Panc1 (cell line): ENCODE results near the gene LHPP. TPM values are rescaled to one million over a fixed set of nuclear protein-coding genes. Genes with fewer than 3 reads are reported as not detected.

Experiments
- ATAC-seq: fragments of 200-7000 bp; cut with Tn5 transposase; 2 replicates; pipeline ENCODE4 v1.9.1; 2020; ENCODE audit warnings: mild to moderate bottlenecking, moderate library complexity
- BruUV-seq: library from RNA; stranded (reverse); fragments of 400-500 nt; replicated peaks from 2 replicates; lab custom pipeline; 2021; lab: Mats Ljungman, UMichigan
- CTCF ChIA-PET: fragments of 300-600 bp; sonication (Branson Sonifier 250); formaldehyde crosslinking; loops from one replicate; lab custom pipeline; 2022; ENCODE audit warnings: antibody characterized with exemption; lab: Charles Lee
- POLR2A ChIA-PET: fragments of 300-600 bp; sonication (Branson Sonifier 250); formaldehyde crosslinking; loops from one replicate; lab custom pipeline; 2022; ENCODE audit warnings: antibody characterized with exemption; lab: Charles Lee
- DNase-seq: peaks from one replicate; pipeline ENCODE4 v3.0.0-alpha.2; 2010; ENCODE audit warnings: low read depth, low spot score
- H3K27ac ChIP-seq: 2 replicates; pipeline ENCODE4 v1.5.1; 2011; ENCODE audit warnings: mild to moderate bottlenecking, low read length, inconsistent platforms
- H3K27me3 ChIP-seq: fragments of 200-500 bp; sonication (Bioruptor generic); 2 replicates; pipeline ENCODE4 v1.6.0; 2014; ENCODE audit warnings: low read length, inconsistent platforms; ENCODE audit not compliant: control insufficient read depth, insufficient read depth
- H3K36me3 ChIP-seq: fragments of 200-500 bp; sonication (Bioruptor generic); 2 replicates; pipeline ENCODE4 v1.5.1; 2014; ENCODE audit warnings: inconsistent platforms, mild to moderate bottlenecking, low read length, moderate library complexity; ENCODE audit not compliant: control insufficient read depth, insufficient read depth
- H3K4me1 ChIP-seq: 2 replicates; pipeline ENCODE4 v1.5.1; 2011; ENCODE audit warnings: inconsistent platforms, mild to moderate bottlenecking, low read length, moderate library complexity; ENCODE audit not compliant: control insufficient read depth, insufficient read depth
- H3K4me3 ChIP-seq, 2 experiments: 2 replicates each; pipeline ENCODE4 v1.5.1; 2011 to 2012; ENCODE audit warnings: low read depth in 2 of 2, low read length in 2 of 2, mild to moderate bottlenecking in 2 of 2, inconsistent platforms in 1 of 2, moderate library complexity in 1 of 2
- H3K9me3 ChIP-seq: fragments of 200-500 bp; sonication (Bioruptor generic); 2 replicates; pipeline ENCODE4 v1.5.1; 2014; ENCODE audit warnings: low read depth, mild to moderate bottlenecking, inconsistent platforms, low read length, moderate library complexity; ENCODE audit not compliant: control insufficient read depth, insufficient read depth
- CTCF ChIP-seq: fragments of 450-650 bp; IDR thresholded peaks from 2 replicates; pipeline ENCODE4 v1.5.1; 2017; ENCODE audit warnings: mild to moderate bottlenecking
- POLR2AphosphoS5 ChIP-seq: IDR thresholded peaks from 2 replicates; pipeline ENCODE4 v1.6.1; 2012; ENCODE audit warnings: mild to moderate bottlenecking, low read depth, low read length, moderate library complexity
- REST ChIP-seq, 2 experiments: IDR thresholded peaks; 2 replicates each; pipeline ENCODE4 v1.6.1; 2011 to 2012; ENCODE audit warnings: low read depth in 2 of 2, control low read depth in 1 of 2, low read length in 1 of 2, mild to moderate bottlenecking in 1 of 2, moderate library complexity in 1 of 2; ENCODE audit not compliant: insufficient read depth in 1 of 2
- SIN3A ChIP-seq: IDR thresholded peaks from 2 replicates; pipeline ENCODE4 v1.6.1; 2012; ENCODE audit warnings: low read depth, mild to moderate bottlenecking, low read length, moderate library complexity, borderline replicate concordance; ENCODE audit not compliant: insufficient read depth
- TCF7L2 ChIP-seq: IDR thresholded peaks from 2 replicates; pipeline ENCODE4 v1.6.1; 2011; ENCODE audit warnings: mild to moderate bottlenecking, low read depth, low read length, inconsistent platforms
- in situ Hi-C: cut with HindIII; loops from 2 replicates; pipeline ENCODE4 v1.10.0; 2016; ENCODE audit warnings: low sequenced_read_pairs, low pct_unique_long_range_greater_than_20kb
- intact Hi-C: fragments of 100-400 bp; cut with micrococcal nuclease; formaldehyde crosslinking; loops from one replicate; pipeline ENCODE4 v1.10.0; 2022; ENCODE audit not compliant: unreplicated experiment
- total RNA-seq: library from RNA; stranded (reverse); gene quantifications from one replicate; pipeline ENCODE4 v1.2.1, GENCODE V29; 2021; ENCODE audit not compliant: unreplicated experiment

Gene LHPP
- total RNA-seq, 1 experiment from 2014 or later, result 15.0 TPM

GRCh38 chr10:124559372-124560132 is 97.9 kb downstream of the LHPP start:
- H3K9me3 ChIP-seq, result no peaks in the 10 kb centered on the region
- no peaks in the 10 kb centered on the region for H3K4me1 ChIP-seq
- no peak overlapping the region for H3K4me3 ChIP-seq
- no peak overlapping the region for H3K27ac ChIP-seq
- POLR2A ChIA-PET, result no interaction called here
- intact Hi-C loops, result no loop called here
- H3K36me3 ChIP-seq, result no peaks in the 10 kb centered on the region
- in situ Hi-C loops, result no loop called here
- ATAC-seq (no peak), DNase-seq (no peak)
- BruUV-seq, result no TSS peak
- H3K27me3 ChIP-seq, result no peaks in the 10 kb centered on the region
- TF ChIP-seq REST (IDR thresholded peaks at IDR 0.05; ENCODE audit: insufficient read depth in 1 of 2, low read depth in 2 of 2, low read length in 1 of 2), result no peak
- no peak for TF ChIP-seq SIN3A
- TF ChIP-seq CTCF, result no peak
- no peak for TF ChIP-seq POLR2AphosphoS5
- no peak for TF ChIP-seq TCF7L2
- CTCF ChIA-PET, result no interaction called here

GRCh38 chr10:124560377-124561105 is 98.9 kb downstream of the LHPP start:
- H3K27me3 ChIP-seq, result no peaks in the 10 kb centered on the region; the same call in 1 of the 2 replicates
- H3K4me3 ChIP-seq, result no peak overlapping the region
- no peak for TF ChIP-seq REST (IDR thresholded peaks at IDR 0.05; ENCODE audit: insufficient read depth in 1 of 2, low read depth in 2 of 2, low read length in 1 of 2)
- TF ChIP-seq POLR2AphosphoS5, result no peak
- TF ChIP-seq CTCF, result no peak
- no peak for TF ChIP-seq SIN3A
- no peak for TF ChIP-seq TCF7L2
- H3K27ac ChIP-seq, result no peak overlapping the region
- ChIA-PET POLR2A (no interaction called here), CTCF (no interaction called here)
- ATAC-seq (no peak), DNase-seq (no peak)
- in situ Hi-C loops (no loop called here), intact Hi-C loops (no loop called here)
- H3K4me1 ChIP-seq, result no peaks in the 10 kb centered on the region
- no TSS peak for BruUV-seq
- H3K9me3 ChIP-seq, result no peaks in the 10 kb centered on the region
- H3K36me3 ChIP-seq, result no peaks in the 10 kb centered on the region
